Measurements from ENCODE around the gene ARHGAP42. TPM values are rescaled to one million over a fixed set of nuclear protein-coding genes. Genes with fewer than 3 reads are reported as not detected.

Gene ARHGAP42
- polyA plus RNA-seq, 3 donors from 2014 or later: 0.27 to 1.2 (median 0.74) TPM

GRCh38 chr11:101035872-101036271 lies 348.8 kb downstream of the ARHGAP42 start:
- H3K4me1 Mint-ChIP-seq: no peaks in the 10 kb centered on the region
- H3K9me3 Mint-ChIP-seq: peaks cover 7 to 19% (median 12%) of the 10 kb centered on the region in 6 donors
- no peak for DNase-seq
- H3K27me3 Mint-ChIP-seq (ENCODE audit: low read depth in 3 of 3): peaks cover 0 to 4% (median 0%) of the 10 kb centered on the region in 3 donors
- H3K4me3 Mint-ChIP-seq: no peak overlapping the region
- no peak overlapping the region for H3K27ac Mint-ChIP-seq
- H3K36me3 Mint-ChIP-seq: peaks cover 0 to 3% (median 0%) of the 10 kb centered on the region in 3 donors

Measured in immature natural killer cell (primary cell).